Measurements from ENCODE around the gene PAX5.

The PAX5 gene

GRCh38 chr9:36847781-36848673 lies 186.0 kb downstream of the PAX5 start:
- DNase-seq = no peak

DNA sequence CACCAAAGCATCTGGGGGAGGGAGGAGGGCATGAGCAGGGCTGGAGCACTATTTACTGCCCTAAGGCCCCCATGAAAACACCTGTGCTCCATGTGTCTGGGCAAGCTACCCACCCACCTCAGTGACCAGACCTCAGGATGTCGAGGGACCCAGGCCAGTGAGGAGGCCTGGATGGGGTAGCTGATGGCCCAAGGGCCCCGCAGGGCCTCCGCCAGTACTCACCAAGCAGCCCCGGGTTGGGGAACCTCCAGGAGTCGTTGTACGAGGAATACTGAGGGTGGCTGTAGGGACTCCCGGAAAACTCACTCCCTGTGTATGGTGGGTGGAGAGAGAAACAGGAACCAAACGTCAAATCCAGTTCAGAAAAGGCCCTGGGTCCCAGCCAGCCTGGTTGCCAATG lies 187.4 kb downstream of the PAX5 start:
- DNase-seq = no peak

DNA sequence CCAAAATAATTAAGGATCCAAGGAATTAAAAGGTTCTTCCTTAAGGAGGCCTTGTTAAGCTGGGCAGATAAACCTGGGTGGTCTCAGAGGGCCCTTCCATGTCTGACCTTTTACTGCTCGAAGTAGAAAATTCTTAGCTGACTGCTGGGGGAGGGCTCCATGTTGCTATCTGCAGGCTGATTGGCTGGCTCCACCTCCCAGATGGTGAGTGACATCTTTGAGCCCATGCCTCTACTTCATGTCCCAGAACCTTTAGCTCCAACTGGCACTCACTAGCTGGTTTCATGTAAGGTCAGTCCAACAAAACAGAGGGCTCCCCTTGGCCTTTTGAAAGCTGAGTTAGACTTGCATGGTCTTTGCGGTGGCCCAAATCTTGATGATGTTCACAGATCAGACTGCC lies 188.2 kb downstream of the PAX5 start:
- no peak for DNase-seq

DNA sequence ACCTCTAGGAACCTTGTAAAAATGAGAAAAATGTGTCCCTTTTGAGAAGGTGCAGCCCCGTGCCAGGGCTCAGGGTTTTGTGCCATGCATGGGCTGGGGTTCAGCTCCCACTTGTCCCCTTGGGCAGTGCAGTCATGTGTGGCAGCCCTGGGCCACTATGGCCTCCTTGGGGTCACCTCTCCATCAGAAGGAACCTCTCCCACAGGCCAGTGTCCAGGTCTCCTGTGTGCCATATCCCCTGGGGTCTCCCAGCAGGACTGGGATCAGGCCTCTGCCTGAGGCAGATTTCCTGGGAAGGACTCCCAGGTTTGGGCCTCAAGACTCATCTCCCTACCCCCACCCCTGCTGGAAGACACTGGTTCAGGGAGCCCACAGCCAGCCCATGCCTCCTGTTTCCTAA lies 189.1 kb downstream of the PAX5 start:
- no peak for DNase-seq

DNA sequence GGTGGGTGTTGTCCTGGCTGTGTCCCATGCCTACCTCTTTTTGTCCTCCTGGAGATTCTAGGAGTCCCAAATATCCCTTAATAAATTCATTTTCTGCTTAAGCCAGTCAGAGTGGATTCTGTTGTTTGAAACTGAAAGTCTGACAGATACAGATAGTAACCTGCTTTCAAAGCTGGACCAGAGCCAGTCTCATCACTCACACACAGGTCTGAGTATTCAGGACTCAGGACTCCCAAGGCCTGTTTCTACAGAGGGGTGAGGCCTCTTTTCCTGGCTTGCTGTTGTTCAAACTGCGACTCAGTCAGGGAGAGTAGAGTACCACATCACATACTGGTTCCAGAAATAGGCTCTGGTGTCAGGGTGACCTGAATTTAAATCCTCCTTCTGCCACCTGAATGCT lies 190.1 kb downstream of the PAX5 start:
- no peak for DNase-seq

DNA sequence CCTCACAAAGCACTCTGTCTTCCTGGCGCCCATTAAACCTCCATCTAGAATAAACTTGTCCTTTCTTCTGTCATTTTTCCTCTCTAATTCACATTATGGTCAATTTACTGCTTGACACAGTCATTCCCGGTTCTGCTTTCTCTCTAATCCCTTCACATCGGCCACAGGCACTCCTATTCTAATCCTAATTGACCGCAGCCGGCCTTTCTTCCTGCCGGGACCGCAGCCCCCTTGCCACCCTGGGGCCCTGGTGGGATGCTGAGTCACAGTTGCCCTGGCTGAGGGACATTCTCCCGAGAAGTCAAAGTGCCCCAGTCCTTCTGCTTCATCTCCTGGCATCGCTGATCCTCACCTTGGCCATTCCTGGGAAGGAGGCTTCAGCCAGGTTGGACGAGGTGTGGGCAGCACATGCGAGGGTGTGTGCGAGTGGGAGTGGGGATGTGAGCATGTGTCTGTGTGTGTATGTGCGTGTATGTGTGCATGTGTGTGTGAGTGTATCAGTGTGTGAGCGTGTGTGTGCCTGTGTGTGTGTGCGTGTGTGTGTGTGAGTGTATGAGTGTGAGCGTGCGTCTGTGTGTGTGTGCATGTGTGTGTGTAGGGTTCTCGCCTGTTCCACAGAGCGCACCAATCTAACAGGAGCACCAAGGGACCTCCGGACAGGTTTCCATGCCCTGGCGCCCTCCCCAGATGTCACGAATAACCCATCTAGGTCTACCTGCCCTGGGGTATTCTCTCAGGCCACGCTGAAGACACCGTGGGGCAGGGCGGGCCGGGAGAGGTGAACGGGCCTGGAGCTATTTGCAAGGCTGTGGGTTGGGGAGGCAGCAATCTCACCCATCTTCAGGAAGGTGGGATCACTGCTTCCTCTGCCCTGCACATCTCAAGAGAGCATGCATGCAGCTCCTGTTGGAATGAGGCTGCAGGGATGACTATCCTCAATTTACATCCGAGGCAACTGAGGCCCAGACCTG lies 191.2 kb downstream of the PAX5 start:
- DNase-seq = no peak

- no peak for DNase-seq
Measured at GRCh38 chr9:36840898-36841536, 193.1 kb downstream of the PAX5 start.

DNA sequence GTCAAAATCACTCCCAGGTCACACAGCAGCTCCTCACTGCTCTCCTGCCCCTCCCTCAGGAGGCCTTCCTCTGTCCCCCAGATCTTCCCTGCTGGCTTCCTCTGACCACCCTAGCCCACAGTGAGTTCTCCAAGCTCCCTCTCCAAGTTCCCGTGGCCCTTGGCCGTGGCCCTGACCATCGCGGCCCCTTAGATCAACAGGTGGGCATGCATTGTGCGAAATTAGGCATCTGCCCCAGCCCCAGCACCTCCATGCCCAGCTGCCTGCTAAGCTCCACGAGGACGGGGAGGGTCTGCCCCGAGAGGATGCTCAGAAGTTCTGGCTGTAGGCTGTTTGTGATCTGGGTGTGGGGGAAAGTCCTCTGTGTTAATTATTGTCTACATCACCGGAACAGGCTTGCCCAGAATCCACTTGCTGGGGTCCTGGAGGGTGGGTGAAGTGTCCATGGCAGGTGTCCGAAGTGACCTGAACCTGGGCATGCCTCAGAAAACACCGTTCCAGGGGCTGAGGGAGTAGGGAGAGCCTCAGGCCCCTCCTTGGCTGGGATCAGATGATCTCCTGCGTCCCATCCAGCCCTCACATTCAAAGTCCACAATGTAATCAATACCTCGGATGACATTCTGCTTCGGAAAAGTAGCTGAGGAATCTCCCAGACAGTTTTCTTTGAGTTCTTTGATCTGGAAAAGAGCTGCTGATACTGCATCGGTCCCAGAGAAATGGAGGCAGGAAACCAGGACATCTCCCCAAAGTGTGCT lies 194.8 kb downstream of the PAX5 start:
- no peak for DNase-seq

DNA sequence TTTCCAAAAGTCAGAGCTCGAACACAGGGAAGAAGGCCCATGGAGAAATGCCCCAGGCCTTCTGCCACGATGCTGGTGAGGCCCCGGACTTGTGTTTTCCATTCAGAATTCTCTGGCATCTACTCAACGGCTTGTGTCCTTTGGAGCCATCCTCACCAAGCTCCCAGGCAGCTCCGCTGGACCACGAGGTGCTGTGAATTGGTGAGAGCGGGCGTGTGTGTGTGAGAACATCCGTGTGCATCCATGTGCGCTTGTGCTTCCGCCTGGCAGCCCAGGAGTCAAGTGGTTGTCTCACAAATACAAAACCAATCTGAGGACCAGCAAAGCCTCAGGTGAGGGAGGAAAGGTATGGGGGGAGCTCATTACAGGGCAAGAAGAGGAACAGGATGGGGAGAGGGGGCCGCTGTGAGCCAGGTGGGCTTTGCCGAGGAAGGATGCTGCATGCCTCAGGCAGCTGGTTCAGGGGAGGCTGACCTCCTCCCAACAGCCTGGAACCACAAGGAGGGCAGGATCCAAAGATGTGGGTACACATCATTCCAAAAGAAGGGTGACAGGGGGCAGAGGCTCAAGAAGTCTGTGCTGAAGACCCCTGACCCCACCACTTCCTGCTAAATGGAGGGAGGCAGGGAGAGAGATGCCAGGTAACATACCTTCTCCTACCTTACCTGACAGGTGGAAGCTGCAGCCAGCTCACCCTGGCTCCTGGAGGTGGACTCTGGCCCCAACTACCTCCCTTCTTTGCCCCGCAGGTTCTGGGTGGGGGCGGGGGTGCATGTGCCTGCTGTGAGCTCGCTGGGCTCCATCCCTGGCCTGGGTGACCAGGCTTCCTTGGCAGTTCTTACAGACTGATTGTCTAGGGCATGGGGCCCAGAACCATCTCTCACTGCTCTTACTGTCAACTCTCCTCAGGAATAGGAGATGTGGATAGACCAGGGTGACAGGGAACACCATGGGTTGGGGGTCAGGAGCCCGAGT lies 196.3 kb downstream of the PAX5 start:
- no peak for DNase-seq

DNA sequence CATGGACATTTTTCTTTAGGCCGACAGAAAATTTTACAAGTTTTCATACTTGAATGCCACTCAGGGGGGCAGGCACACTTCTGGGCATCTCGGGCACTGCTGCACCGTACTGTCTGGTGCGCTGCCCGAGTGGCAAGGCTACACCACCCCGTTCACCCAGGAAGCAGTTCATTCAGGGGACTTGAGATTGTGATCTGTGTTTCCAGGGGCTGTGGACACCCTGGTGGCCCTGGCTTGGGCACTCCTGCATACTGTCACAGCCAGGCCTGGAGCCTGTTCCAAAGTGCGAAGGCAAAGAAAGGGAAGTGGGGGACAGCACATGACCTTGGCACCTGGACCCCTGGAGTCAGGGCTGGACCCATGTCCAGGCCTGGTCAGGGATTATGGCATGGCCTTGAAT lies 197.6 kb downstream of the PAX5 start:
- no peak for DNase-seq

- DNase-seq = no peak
Measured at GRCh38 chr9:36835271-36835996, 198.6 kb downstream of the PAX5 start.

GRCh38 chr9:36834736-36835135 lies 199.3 kb downstream of the PAX5 start:
- DNase-seq = no peak

- no peak for DNase-seq
Measured at GRCh38 chr9:36833954-36834353, 200.1 kb downstream of the PAX5 start.

DNA sequence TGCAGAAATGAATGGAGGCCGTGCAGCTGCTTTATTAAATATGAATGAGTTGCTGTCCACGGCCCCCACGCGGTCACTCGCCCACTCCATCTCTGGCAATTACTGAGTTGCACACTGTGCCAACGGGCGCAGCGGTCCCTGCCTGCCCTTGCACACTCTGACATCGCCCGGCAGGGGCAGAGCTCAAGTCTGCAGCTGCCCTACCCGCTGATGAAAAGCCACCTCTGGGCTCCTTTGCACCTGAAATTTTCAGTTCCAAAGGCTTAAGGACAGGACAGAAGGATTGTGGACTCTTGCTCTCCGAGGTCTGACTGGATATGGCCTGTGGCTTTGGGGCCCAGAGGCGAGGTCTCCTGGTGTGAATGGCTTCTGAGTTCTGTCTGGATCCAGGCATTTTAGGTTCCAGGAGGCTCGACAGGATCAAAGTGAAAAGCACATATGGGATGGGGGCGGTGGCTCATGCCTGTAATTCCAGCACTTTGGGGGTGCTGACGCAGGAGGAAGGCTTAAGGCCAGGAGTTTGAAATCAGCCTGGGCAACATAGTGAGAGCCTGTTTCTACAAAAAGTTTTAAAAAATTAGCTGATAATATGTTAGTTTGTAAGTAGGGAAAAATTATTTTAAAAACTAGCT lies 201.8 kb downstream of the PAX5 start:
- no peak for DNase-seq

DNA sequence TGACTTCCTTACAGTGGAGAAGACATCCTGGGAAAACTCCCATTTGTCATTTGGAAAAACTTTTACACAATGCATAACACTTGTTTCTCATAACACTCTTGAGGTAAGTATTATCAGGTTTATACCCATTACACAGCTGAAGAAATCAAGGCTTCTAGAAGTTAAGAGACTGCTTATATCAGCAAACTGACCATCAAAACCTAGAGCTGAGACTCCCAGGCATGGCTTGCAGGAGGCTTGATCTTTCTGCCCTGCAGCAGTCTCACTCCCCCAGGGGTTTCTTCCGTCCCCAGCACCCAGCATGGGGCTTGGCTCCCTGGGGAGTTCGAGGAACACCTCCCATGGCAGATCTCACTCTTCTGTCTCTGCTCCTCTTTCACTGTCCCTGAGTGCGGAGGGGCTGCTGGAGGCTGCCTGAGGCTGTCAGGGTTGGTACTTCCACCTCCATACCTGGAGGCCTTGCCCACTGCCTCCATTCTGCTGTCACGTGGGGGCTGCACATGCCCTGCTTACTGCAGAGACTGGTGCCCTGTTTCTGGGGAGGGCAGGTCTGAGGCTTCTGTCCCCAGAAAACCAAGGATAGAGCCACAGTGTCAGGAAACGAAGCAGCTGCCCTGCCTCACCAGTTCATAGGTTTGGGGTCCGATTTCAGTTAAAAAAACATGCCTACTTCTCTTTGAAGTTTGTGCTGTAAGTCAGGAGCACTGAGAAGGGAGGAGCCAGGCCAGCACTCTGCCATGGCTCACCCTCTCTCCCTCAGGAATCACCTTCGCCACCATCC lies 202.5 kb downstream of the PAX5 start:
- DNase-seq = no peak

- DNase-seq = no peak
Measured at GRCh38 chr9:36828611-36829013, 205.5 kb downstream of the PAX5 start.

DNA sequence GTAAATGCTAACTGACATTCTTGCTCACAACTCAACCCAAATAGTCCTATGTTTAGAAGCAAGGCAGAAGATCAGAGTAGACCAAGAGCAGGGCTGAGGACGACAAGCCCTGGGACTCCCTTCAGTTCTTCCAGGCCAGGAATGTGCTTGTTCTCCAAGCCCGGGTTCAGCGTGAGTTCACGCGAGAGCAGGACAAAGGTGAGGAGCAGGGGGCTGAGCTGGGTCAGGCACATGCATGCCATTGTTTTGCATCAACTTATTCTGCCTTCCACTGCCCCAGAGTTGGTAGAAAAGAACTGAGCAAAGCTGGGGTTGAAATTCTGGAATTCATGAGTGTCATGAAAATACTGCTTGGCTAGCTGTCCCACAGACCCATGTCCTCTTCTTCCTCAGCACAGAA lies 206.5 kb downstream of the PAX5 start:
- DNase-seq = no peak

GRCh38 chr9:36826581-36826980 lies 207.5 kb downstream of the PAX5 start:
- DNase-seq = no peak

DNA sequence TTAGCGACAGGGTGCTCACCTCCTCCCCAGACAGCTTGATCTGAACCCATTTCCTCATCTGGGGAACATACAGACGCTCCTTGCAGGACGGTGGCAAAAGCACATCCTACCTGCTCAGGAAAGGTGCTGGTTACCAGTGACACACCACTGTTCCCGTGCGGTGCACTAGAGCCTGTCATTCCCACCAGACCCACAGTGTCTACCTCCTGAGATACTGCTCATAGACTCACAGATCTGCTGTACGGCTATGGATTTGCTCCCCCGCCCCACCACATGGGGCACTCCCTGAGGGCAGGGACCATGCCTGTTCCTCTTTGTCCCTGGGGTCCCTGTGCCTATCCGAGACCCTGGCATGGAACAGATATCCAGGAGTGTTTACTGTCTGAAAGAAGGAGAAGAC lies 208.9 kb downstream of the PAX5 start:
- no peak for DNase-seq
